Liver (tissue), 9 donors: Measurements from ENCODE around the gene GALNT14. TPM values are rescaled to one million over a fixed set of nuclear protein-coding genes. Genes with fewer than 3 reads are reported as not detected.

Experiments used
- DNase-seq: peaks from one replicate; pipeline ENCODE4 v3.0.0-alpha.2; 2017; ENCODE audit warnings: low spot score
- H3K27ac ChIP-seq, 2 donors: one replicate each; pipeline ENCODE4 v1.7.0; 2013; ENCODE audit warnings: inconsistent platforms in 2 of 2, low read length in 2 of 2, control low read depth in 1 of 2, low read depth in 1 of 2, mild to moderate bottlenecking in 1 of 2
- H3K27me3 ChIP-seq, 4 donors: one replicate each; pipeline versions ENCODE4 v1.6.1 to v1.7.0; 2013; ENCODE audit warnings: low read length in 3 of 4, inconsistent platforms in 1 of 4, mild to moderate bottlenecking in 1 of 4, moderate library complexity in 1 of 4; ENCODE audit not compliant: control insufficient read depth in 4 of 4, insufficient read depth in 4 of 4
- H3K36me3 ChIP-seq, 4 donors: one replicate each; pipeline versions ENCODE4 v1.6.1 to v1.7.0; 2013; ENCODE audit warnings: low read length in 3 of 4, mild to moderate bottlenecking in 3 of 4, low read depth in 1 of 4, moderate library complexity in 1 of 4; ENCODE audit not compliant: control insufficient read depth in 4 of 4, insufficient read depth in 3 of 4
- H3K4me1 ChIP-seq, 4 donors: one replicate each; pipeline versions ENCODE4 v1.6.1 to v1.7.0; 2013; ENCODE audit warnings: low read length in 3 of 4, mild to moderate bottlenecking in 3 of 4, moderate library complexity in 1 of 4; ENCODE audit not compliant: control insufficient read depth in 4 of 4, insufficient read depth in 4 of 4
- H3K4me3 ChIP-seq, 3 donors: one replicate each; pipeline versions ENCODE4 v1.6.1 to v1.7.0; 2013; ENCODE audit warnings: low read length in 3 of 3, control low read depth in 1 of 3, low read depth in 1 of 3, mild to moderate bottlenecking in 1 of 3
- H3K9ac ChIP-seq, 2 donors: one replicate each; pipeline ENCODE4 v1.7.0; 2013; ENCODE audit warnings: low read length in 2 of 2, mild to moderate bottlenecking in 2 of 2, moderate library complexity in 2 of 2, control low read depth in 1 of 2, low read depth in 1 of 2
- H3K9me3 ChIP-seq, 4 donors: one replicate each; pipeline versions ENCODE4 v1.6.1 to v1.7.0; 2013; ENCODE audit warnings: low read length in 3 of 4; ENCODE audit not compliant: control insufficient read depth in 4 of 4
- ATF3 ChIP-seq: IDR thresholded peaks from 2 replicates; pipeline ENCODE4 v1.6.1; 2016; ENCODE audit warnings: antibody characterized with exemption
- EGR1 ChIP-seq, 2 donors: IDR thresholded peaks; 2 replicates each; pipeline ENCODE4 v1.6.1; 2016 to 2018; ENCODE audit warnings: antibody characterized with exemption in 2 of 2, low read depth in 2 of 2
- FOXA1 ChIP-seq: IDR thresholded peaks from 2 replicates; pipeline ENCODE4 v1.6.1; 2016; ENCODE audit warnings: antibody characterized with exemption
- FOXA2 ChIP-seq: IDR thresholded peaks from 2 replicates; pipeline ENCODE4 v1.6.1; 2016; ENCODE audit warnings: antibody characterized with exemption
- GABPA ChIP-seq, 2 donors: IDR thresholded peaks in 1 of 2; conservative IDR thresholded peaks in 1 of 2; 2 replicates each; pipeline ENCODE4 v1.6.1; 2016; ENCODE audit warnings: antibody characterized with exemption in 2 of 2, mild to moderate bottlenecking in 1 of 2, moderate library complexity in 1 of 2
- HNF4A ChIP-seq, 2 donors: conservative IDR thresholded peaks; 2 replicates each; pipeline ENCODE4 v1.6.1; 2016; ENCODE audit warnings: antibody characterized with exemption in 2 of 2, mild to moderate bottlenecking in 2 of 2
- HNF4G ChIP-seq: IDR thresholded peaks from 2 replicates; pipeline ENCODE4 v1.6.1; 2016; ENCODE audit warnings: antibody characterized with exemption
- JUND ChIP-seq, 2 donors: IDR thresholded peaks; 2 replicates each; pipeline ENCODE4 v1.6.1; 2016; ENCODE audit warnings: antibody characterized with exemption in 2 of 2
- MAX ChIP-seq: IDR thresholded peaks from 2 replicates; pipeline ENCODE4 v1.6.1; 2016; ENCODE audit warnings: antibody characterized with exemption
- NR2F2 ChIP-seq: IDR thresholded peaks from 2 replicates; pipeline ENCODE4 v1.6.1; 2016; ENCODE audit warnings: antibody characterized with exemption
- RAD21 ChIP-seq, 2 donors: IDR thresholded peaks; 2 replicates each; pipeline ENCODE4 v1.6.1; 2016; ENCODE audit warnings: antibody characterized with exemption in 2 of 2, mild to moderate bottlenecking in 2 of 2
- RXRA ChIP-seq, 2 donors: IDR thresholded peaks; 2 replicates each; pipeline ENCODE4 v1.6.1; 2017 to 2018; ENCODE audit warnings: antibody characterized with exemption in 2 of 2, mild to moderate bottlenecking in 1 of 2
- SP1 ChIP-seq: IDR thresholded peaks from 2 replicates; pipeline ENCODE4 v1.6.1; 2018; ENCODE audit warnings: antibody characterized with exemption, mild to moderate bottlenecking
- TAF1 ChIP-seq: conservative IDR thresholded peaks from 2 replicates; pipeline ENCODE4 v1.6.1; 2016; ENCODE audit warnings: antibody characterized with exemption, mild to moderate bottlenecking
- YY1 ChIP-seq: IDR thresholded peaks from 2 replicates; pipeline ENCODE4 v1.6.1; 2016; ENCODE audit warnings: antibody characterized with exemption, mild to moderate bottlenecking
- ZBTB33 ChIP-seq: IDR thresholded peaks from 2 replicates; pipeline ENCODE4 v1.6.1; 2016; ENCODE audit warnings: antibody characterized with exemption
- WGBS: extraction: QIAGEN DNeasy Blood & Tissue Kit; methylation state at CpG from one replicate; pipeline ENCODE4 v1.1.7; 2013; 5-methylcytosine and 5-hydroxymethylcytosine counted together
- polyA plus RNA-seq, 2 donors: library from polyadenylated mRNA; stranded (reverse) in 1 of 2; unstranded in 1 of 2; fragments of 200-250 nt in 1 of 2; fragments of >200 nt in 1 of 2; fragmentation: Nextera tagmentation in 1 of 2; extraction: Ambion mirVana in 1 of 2; gene quantifications; one replicate each; pipeline versions ENCODE4 v1.2.1 to v1.2.3, GENCODE V29; 2013 to 2015
- total RNA-seq, 2 donors: library from RNA; depleted of rRNA; stranded (reverse); fragments of >200 nt; gene quantifications; one replicate each; pipeline ENCODE4 v1.2.3, GENCODE V29; 2014
- TF ChIP-seq, protein P1 (sequence below): fragments of 150-350 bp; IDR thresholded peaks from 2 replicates; pipeline ENCODE4 v1.5.1; 2017; ENCODE audit warnings: improper control_type of control experiment, low read depth, low read length; ENCODE audit not compliant: missing input control
- TF ChIP-seq, protein P2 (sequence below): IDR thresholded peaks from 2 replicates; pipeline ENCODE4 v1.6.1; 2016; ENCODE audit warnings: antibody characterized with exemption, mild to moderate bottlenecking
- donor health status: healthy.
- donor health status: healthy.
- donor health status: healthy.
- donor health status: healthy.
- donor health status: healthy.

GALNT14 gene
- total and polyA plus RNA-seq, 4 donors, result 0.86 to 2.0 (median 1.5) TPM

DNA sequence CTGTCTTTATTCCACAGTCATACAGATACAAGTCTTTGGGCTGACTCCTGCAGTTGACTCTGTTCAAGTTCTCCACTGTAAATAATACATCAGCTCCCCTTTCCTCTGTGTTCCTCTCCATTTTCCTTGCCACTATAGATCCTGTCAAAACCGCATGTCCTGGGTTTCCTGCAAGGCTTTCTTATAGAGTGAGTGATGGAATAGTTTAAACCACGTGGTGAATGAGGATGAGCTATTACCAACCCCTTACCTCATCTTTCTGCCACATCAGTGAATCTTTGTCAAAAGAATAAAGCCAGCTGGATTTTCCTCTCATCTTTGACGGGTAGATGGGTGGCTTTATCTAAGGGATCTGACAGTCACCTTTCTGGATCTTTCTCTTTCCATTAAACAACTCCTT is 3.9 kb upstream of the GALNT14 start:
- H3K4me1 ChIP-seq, result peaks cover 9 to 17% (median 14%) of the 10 kb centered on the region in 4 donors
- 64% methylated on average over 3 of the region's 3 CpGs for WGBS
- DNase-seq, result no peak
- H3K27me3 ChIP-seq, result peaks cover 0 to 6% (median 3%) of the 10 kb centered on the region in 4 donors
- H3K36me3 ChIP-seq, result no peaks in the 10 kb centered on the region
- TF ChIP-seq HNF4A (conservative IDR thresholded peaks at IDR 0.05) (no peak), JUND (IDR thresholded peaks at IDR 0.05) (no peak), MAX (no peak), FOXA2 (no peak), RAD21 (IDR thresholded peaks at IDR 0.05) (no peak), FOXA1 (no peak)
- no peaks in the 10 kb centered on the region for H3K9me3 ChIP-seq
- no peak overlapping the region for H3K9ac ChIP-seq
- no peak overlapping the region for H3K27ac ChIP-seq
- H3K4me3 ChIP-seq, result no peak overlapping the region

DNA sequence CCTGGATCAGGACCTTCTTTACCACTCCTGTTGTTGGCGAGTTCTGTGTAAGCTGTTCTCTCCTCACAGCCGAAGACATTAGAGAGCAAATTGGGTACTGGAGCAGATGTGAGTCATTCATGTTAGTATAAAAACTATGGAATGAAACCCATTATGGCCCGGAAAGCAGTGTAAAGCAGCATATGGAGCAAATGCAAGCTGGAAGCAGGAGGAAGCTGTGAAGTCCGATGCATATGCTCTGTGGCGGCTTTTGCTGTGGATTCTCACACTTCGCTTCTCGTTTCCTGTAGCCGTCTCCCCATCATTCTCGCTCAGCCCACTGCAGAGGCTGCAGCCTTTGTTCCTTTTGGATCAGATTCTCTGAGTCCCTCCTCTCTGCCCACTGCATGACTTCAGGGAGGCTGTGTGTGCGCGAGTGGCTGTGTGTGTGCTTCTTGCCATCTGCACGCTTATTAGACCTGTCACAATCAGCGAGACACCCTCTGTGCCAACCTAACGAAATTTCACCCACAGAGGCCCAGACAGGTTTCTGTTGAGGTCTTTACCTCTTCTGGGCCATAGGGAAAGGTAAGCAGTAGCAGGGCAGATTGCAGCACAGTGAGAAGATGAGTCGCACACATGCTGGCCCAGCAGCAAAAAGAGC is 3.3 kb upstream of the GALNT14 start:
- H3K27me3 ChIP-seq, result peaks cover 0 to 9% (median 6%) of the 10 kb centered on the region in 4 donors
- 89% methylated on average over 15 of the region's 15 CpGs for WGBS
- DNase-seq, result no peak
- no peak overlapping the region for H3K27ac ChIP-seq
- H3K36me3 ChIP-seq, result no peaks in the 10 kb centered on the region
- no peaks in the 10 kb centered on the region for H3K9me3 ChIP-seq
- peaks cover 10 to 19% (median 14%) of the 10 kb centered on the region in 4 donors for H3K4me1 ChIP-seq
- H3K9ac ChIP-seq, result no peak overlapping the region
- no peak for TF ChIP-seq MAX
- no peak for TF ChIP-seq FOXA2
- TF ChIP-seq ZBTB33, result no peak
- TF ChIP-seq, protein P1, sequence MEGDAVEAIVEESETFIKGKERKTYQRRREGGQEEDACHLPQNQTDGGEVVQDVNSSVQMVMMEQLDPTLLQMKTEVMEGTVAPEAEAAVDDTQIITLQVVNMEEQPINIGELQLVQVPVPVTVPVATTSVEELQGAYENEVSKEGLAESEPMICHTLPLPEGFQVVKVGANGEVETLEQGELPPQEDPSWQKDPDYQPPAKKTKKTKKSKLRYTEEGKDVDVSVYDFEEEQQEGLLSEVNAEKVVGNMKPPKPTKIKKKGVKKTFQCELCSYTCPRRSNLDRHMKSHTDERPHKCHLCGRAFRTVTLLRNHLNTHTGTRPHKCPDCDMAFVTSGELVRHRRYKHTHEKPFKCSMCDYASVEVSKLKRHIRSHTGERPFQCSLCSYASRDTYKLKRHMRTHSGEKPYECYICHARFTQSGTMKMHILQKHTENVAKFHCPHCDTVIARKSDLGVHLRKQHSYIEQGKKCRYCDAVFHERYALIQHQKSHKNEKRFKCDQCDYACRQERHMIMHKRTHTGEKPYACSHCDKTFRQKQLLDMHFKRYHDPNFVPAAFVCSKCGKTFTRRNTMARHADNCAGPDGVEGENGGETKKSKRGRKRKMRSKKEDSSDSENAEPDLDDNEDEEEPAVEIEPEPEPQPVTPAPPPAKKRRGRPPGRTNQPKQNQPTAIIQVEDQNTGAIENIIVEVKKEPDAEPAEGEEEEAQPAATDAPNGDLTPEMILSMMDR, result no peak
- TF ChIP-seq RAD21 (IDR thresholded peaks at IDR 0.05), result no peak
- TF ChIP-seq, protein P2, sequence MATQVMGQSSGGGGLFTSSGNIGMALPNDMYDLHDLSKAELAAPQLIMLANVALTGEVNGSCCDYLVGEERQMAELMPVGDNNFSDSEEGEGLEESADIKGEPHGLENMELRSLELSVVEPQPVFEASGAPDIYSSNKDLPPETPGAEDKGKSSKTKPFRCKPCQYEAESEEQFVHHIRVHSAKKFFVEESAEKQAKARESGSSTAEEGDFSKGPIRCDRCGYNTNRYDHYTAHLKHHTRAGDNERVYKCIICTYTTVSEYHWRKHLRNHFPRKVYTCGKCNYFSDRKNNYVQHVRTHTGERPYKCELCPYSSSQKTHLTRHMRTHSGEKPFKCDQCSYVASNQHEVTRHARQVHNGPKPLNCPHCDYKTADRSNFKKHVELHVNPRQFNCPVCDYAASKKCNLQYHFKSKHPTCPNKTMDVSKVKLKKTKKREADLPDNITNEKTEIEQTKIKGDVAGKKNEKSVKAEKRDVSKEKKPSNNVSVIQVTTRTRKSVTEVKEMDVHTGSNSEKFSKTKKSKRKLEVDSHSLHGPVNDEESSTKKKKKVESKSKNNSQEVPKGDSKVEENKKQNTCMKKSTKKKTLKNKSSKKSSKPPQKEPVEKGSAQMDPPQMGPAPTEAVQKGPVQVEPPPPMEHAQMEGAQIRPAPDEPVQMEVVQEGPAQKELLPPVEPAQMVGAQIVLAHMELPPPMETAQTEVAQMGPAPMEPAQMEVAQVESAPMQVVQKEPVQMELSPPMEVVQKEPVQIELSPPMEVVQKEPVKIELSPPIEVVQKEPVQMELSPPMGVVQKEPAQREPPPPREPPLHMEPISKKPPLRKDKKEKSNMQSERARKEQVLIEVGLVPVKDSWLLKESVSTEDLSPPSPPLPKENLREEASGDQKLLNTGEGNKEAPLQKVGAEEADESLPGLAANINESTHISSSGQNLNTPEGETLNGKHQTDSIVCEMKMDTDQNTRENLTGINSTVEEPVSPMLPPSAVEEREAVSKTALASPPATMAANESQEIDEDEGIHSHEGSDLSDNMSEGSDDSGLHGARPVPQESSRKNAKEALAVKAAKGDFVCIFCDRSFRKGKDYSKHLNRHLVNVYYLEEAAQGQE, result no peak
- TF ChIP-seq YY1, result no peak
- no peak for TF ChIP-seq SP1
- no peak for TF ChIP-seq NR2F2
- TF ChIP-seq TAF1, result no peak
- no peak for TF ChIP-seq HNF4G
- no peak for TF ChIP-seq GABPA (IDR thresholded peaks at IDR 0.05 in 1 of 2, conservative IDR thresholded peaks at IDR 0.05 in 1 of 2)
- TF ChIP-seq RXRA (IDR thresholded peaks at IDR 0.05), result no peak
- TF ChIP-seq ATF3, result no peak
- no peak for TF ChIP-seq FOXA1
- TF ChIP-seq EGR1 (IDR thresholded peaks at IDR 0.05; ENCODE audit: low read depth in 2 of 2), result no peak
- H3K4me3 ChIP-seq, result no peak overlapping the region
